ENCODE results near the gene GLYAT. TPM values are rescaled to one million over a fixed set of nuclear protein-coding genes. Genes with fewer than 3 reads are reported as not detected.

GLYAT gene
- total RNA-seq, 1 donor = not detected

GRCh38 chr11:58734681-58735490, 3.1 kb upstream of the GLYAT start:
- DNase-seq (ENCODE audit: low read depth) = no peak
- no peak for TF ChIP-seq CTCF (IDR thresholded peaks at IDR 0.05; ENCODE audit: insufficient read depth, low read depth, low read length)
- no peak overlapping the region for H3K4me3 ChIP-seq (ENCODE audit: low read depth, low read length)

- DNase-seq (ENCODE audit: low read depth) = no peak
- H3K4me3 ChIP-seq (ENCODE audit: low read depth, low read length) = no peak overlapping the region
- no peak for TF ChIP-seq CTCF (IDR thresholded peaks at IDR 0.05; ENCODE audit: insufficient read depth, low read depth, low read length)
Observed at GRCh38 chr11:58730507-58731089, 1.1 kb downstream of the GLYAT start.

- DNase-seq (ENCODE audit: low read depth) = no peak
- no peak for TF ChIP-seq CTCF (IDR thresholded peaks at IDR 0.05; ENCODE audit: insufficient read depth, low read depth, low read length)
- H3K4me3 ChIP-seq (ENCODE audit: low read depth, low read length) = no peak overlapping the region
Observed at GRCh38 chr11:58727415-58727797, 4.3 kb downstream of the GLYAT start.

GRCh38 chr11:58726737-58727414, 4.9 kb downstream of the GLYAT start:
- no peak for DNase-seq (ENCODE audit: low read depth)
- no peak for TF ChIP-seq CTCF (IDR thresholded peaks at IDR 0.05; ENCODE audit: insufficient read depth, low read depth, low read length)
- H3K4me3 ChIP-seq (ENCODE audit: low read depth, low read length) = no peak overlapping the region

GRCh38 chr11:58719406-58720117, 12.2 kb downstream of the GLYAT start:
- DNase-seq (ENCODE audit: low read depth) = no peak
- no peak overlapping the region for H3K4me3 ChIP-seq (ENCODE audit: low read depth, low read length)
- TF ChIP-seq CTCF (IDR thresholded peaks at IDR 0.05; ENCODE audit: insufficient read depth, low read depth, low read length) = no peak

- H3K4me3 ChIP-seq (ENCODE audit: low read depth, low read length) = no peak overlapping the region
- no peak for DNase-seq (ENCODE audit: low read depth)
- TF ChIP-seq CTCF (IDR thresholded peaks at IDR 0.05; ENCODE audit: insufficient read depth, low read depth, low read length) = no peak
Observed at GRCh38 chr11:58712531-58712930, 19.2 kb downstream of the GLYAT start.
